DND-41 (cell line): ENCODE measurements around the gene RTN4RL1.

Experiments used
- EZH2 ChIP-seq: IDR thresholded peaks from 3 replicates; pipeline ENCODE4 v1.6.1; 2012; ENCODE audit warnings: borderline replicate concordance, low read depth, mild to moderate bottlenecking, moderate library complexity, low read length, inconsistent platforms; ENCODE audit not compliant: severe bottlenecking
- TF ChIP-seq, protein P1 (sequence below): IDR thresholded peaks from 2 replicates; pipeline ENCODE4 v1.5.1; 2012; ENCODE audit warnings: borderline replicate concordance, low read length, moderate library complexity, mild to moderate bottlenecking; ENCODE audit not compliant: poor library complexity, severe bottlenecking; ENCODE audit errors: extremely low read depth

DNA sequence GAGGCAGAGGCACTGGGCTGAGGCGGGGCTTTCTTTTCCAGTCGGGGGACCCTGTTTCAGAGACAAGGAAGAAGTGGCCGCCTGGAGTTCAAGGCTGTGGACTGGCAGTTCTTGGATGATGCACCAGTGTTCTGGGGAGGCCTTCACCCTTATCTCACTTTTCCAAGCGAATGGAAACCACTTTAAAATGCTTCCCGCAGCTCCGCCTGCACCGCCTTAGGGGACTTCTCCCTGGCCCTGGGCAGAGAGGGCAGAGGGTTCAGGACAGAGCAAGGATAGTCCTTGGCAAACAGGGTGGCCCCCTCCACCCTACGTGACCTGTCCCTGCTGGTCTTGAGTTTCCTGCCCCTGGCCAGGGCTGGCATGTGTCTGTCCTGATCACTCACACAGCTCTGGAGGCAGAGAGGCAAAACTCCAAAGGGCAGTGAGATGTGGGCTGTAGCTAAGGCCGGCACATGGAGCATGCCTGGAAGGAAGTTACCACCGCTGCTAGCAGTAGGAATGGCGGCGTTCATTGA is 20.6 kb downstream of the RTN4RL1 start:
- TF ChIP-seq, protein P1, sequence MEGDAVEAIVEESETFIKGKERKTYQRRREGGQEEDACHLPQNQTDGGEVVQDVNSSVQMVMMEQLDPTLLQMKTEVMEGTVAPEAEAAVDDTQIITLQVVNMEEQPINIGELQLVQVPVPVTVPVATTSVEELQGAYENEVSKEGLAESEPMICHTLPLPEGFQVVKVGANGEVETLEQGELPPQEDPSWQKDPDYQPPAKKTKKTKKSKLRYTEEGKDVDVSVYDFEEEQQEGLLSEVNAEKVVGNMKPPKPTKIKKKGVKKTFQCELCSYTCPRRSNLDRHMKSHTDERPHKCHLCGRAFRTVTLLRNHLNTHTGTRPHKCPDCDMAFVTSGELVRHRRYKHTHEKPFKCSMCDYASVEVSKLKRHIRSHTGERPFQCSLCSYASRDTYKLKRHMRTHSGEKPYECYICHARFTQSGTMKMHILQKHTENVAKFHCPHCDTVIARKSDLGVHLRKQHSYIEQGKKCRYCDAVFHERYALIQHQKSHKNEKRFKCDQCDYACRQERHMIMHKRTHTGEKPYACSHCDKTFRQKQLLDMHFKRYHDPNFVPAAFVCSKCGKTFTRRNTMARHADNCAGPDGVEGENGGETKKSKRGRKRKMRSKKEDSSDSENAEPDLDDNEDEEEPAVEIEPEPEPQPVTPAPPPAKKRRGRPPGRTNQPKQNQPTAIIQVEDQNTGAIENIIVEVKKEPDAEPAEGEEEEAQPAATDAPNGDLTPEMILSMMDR = no peak
- TF ChIP-seq EZH2 = no peak
